Measurements from ENCODE around the gene SLC22A6.

- TF ChIP-seq, protein P1, sequence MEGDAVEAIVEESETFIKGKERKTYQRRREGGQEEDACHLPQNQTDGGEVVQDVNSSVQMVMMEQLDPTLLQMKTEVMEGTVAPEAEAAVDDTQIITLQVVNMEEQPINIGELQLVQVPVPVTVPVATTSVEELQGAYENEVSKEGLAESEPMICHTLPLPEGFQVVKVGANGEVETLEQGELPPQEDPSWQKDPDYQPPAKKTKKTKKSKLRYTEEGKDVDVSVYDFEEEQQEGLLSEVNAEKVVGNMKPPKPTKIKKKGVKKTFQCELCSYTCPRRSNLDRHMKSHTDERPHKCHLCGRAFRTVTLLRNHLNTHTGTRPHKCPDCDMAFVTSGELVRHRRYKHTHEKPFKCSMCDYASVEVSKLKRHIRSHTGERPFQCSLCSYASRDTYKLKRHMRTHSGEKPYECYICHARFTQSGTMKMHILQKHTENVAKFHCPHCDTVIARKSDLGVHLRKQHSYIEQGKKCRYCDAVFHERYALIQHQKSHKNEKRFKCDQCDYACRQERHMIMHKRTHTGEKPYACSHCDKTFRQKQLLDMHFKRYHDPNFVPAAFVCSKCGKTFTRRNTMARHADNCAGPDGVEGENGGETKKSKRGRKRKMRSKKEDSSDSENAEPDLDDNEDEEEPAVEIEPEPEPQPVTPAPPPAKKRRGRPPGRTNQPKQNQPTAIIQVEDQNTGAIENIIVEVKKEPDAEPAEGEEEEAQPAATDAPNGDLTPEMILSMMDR (IDR thresholded peaks at IDR 0.05; ENCODE audit: low read length) = no peak
- TF ChIP-seq EZH2 (optimal IDR thresholded peaks at IDR 0.05; ENCODE audit: low read depth, low read length) (no peak), EZH2phosphoT487 (IDR thresholded peaks at IDR 0.05; ENCODE audit: low read length) (no peak)
Measured at GRCh38 chr11:62957147-62957546, 27.6 kb downstream of the SLC22A6 start.

Measured in MM.1S (cell line).